Adipocyte (in vitro differentiated cells): ENCODE data around the gene EML1.

Experiments
- DNase-seq: peaks from one replicate; pipeline ENCODE4 v3.0.0-alpha.2; 2015; ENCODE audit warnings: low read depth
- H3K27me3 ChIP-seq: replicated peaks from 2 replicates; pipeline ENCODE4 v1.7.0; 2013; ENCODE audit warnings: mild to moderate bottlenecking, low read length, moderate library complexity; ENCODE audit not compliant: control insufficient read depth, insufficient read depth
- H3K36me3 ChIP-seq: 2 replicates; pipeline ENCODE4 v1.7.0; 2013; ENCODE audit warnings: low read length, mild to moderate bottlenecking, moderate library complexity; ENCODE audit not compliant: control insufficient read depth, insufficient read depth, severe bottlenecking
- H3K4me1 ChIP-seq: 2 replicates; pipeline ENCODE4 v1.7.0; 2013; ENCODE audit warnings: mild to moderate bottlenecking, low read length, moderate library complexity; ENCODE audit not compliant: control insufficient read depth, insufficient read depth
- H3K4me3 ChIP-seq: 2 replicates; pipeline ENCODE4 v1.7.0; 2013; ENCODE audit warnings: mild to moderate bottlenecking, low read length, moderate library complexity
- H3K9ac ChIP-seq: 2 replicates; pipeline ENCODE4 v1.7.0; 2013; ENCODE audit warnings: mild to moderate bottlenecking, low read length, moderate library complexity
- H3K9me3 ChIP-seq: 2 replicates; pipeline ENCODE4 v1.7.0; 2013; ENCODE audit warnings: mild to moderate bottlenecking, low read length, moderate library complexity; ENCODE audit not compliant: control insufficient read depth

Gene EML1

GRCh38 chr14:99950181-99950580 is 157.0 kb downstream of the EML1 start:
- Histone ChIP-seq H3K9ac (no peak overlapping the region), H3K27me3 (peaks cover 18% of the 10 kb centered on the region), H3K9me3 (no peaks in the 10 kb centered on the region), H3K4me3 (no peak overlapping the region), H3K4me1 (peaks cover 5% of the 10 kb centered on the region), H3K36me3 (no peaks in the 10 kb centered on the region)
- DNase-seq = no peak

- DNase-seq = no peak
- H3K36me3 ChIP-seq = no peaks in the 10 kb centered on the region
- no peak overlapping the region for H3K4me3 ChIP-seq
- no peak overlapping the region for H3K9ac ChIP-seq
- H3K27me3 ChIP-seq = peaks cover 18% of the 10 kb centered on the region
- H3K4me1 ChIP-seq = peaks cover 5% of the 10 kb centered on the region
- H3K9me3 ChIP-seq = no peaks in the 10 kb centered on the region
Observed at GRCh38 chr14:99951085-99951484, 157.9 kb downstream of the EML1 start.

- Histone ChIP-seq H3K27me3 (peaks cover 18% of the 10 kb centered on the region), H3K9ac (no peak overlapping the region), H3K36me3 (no peaks in the 10 kb centered on the region), H3K4me1 (peaks cover 5% of the 10 kb centered on the region), H3K4me3 (no peak overlapping the region), H3K9me3 (no peaks in the 10 kb centered on the region)
- DNase-seq = no peak
Observed at GRCh38 chr14:99952039-99952438, 158.8 kb downstream of the EML1 start.

GRCh38 chr14:99952453-99952852 is 159.2 kb downstream of the EML1 start:
- Histone ChIP-seq H3K27me3 (peaks cover 18% of the 10 kb centered on the region), H3K4me3 (no peak overlapping the region), H3K9me3 (no peaks in the 10 kb centered on the region), H3K36me3 (no peaks in the 10 kb centered on the region), H3K9ac (no peak overlapping the region), H3K4me1 (peaks cover 2% of the 10 kb centered on the region)
- DNase-seq = no peak

- no peaks in the 10 kb centered on the region for H3K36me3 ChIP-seq
- H3K9me3 ChIP-seq = no peaks in the 10 kb centered on the region
- no peak overlapping the region for H3K4me3 ChIP-seq
- H3K4me1 ChIP-seq = no peaks in the 10 kb centered on the region
- H3K9ac ChIP-seq = no peak overlapping the region
- peaks cover 25% of the 10 kb centered on the region for H3K27me3 ChIP-seq
- no peak for DNase-seq
Observed at GRCh38 chr14:99955826-99956455, 162.7 kb downstream of the EML1 start.

- Histone ChIP-seq H3K36me3 (no peaks in the 10 kb centered on the region), H3K9me3 (no peaks in the 10 kb centered on the region), H3K4me1 (no peaks in the 10 kb centered on the region), H3K4me3 (no peak overlapping the region), H3K9ac (no peak overlapping the region), H3K27me3 (peaks cover 16% of the 10 kb centered on the region)
- no peak for DNase-seq
Observed at GRCh38 chr14:99958380-99958779, 165.2 kb downstream of the EML1 start.

GRCh38 chr14:99961826-99962518 is 168.8 kb downstream of the EML1 start:
- Histone ChIP-seq H3K9ac (no peak overlapping the region), H3K4me1 (no peaks in the 10 kb centered on the region), H3K36me3 (no peaks in the 10 kb centered on the region), H3K9me3 (no peaks in the 10 kb centered on the region), H3K27me3 (peaks cover 9% of the 10 kb centered on the region), H3K4me3 (no peak overlapping the region)
- DNase-seq = no peak

GRCh38 chr14:99964979-99965378 is 171.8 kb downstream of the EML1 start:
- Histone ChIP-seq H3K27me3 (peaks cover 7% of the 10 kb centered on the region), H3K9ac (no peak overlapping the region), H3K4me3 (no peak overlapping the region), H3K4me1 (peaks cover 13% of the 10 kb centered on the region), H3K36me3 (no peaks in the 10 kb centered on the region), H3K9me3 (no peaks in the 10 kb centered on the region)
- DNase-seq = no peak

- Histone ChIP-seq H3K9ac (no peak overlapping the region), H3K4me1 (peaks cover 13% of the 10 kb centered on the region), H3K27me3 (no peaks in the 10 kb centered on the region), H3K4me3 (no peak overlapping the region), H3K36me3 (no peaks in the 10 kb centered on the region), H3K9me3 (no peaks in the 10 kb centered on the region)
- DNase-seq = no peak
Observed at GRCh38 chr14:99966037-99966835, 173.0 kb downstream of the EML1 start.

GRCh38 chr14:99966912-99967311 is 173.7 kb downstream of the EML1 start:
- Histone ChIP-seq H3K36me3 (no peaks in the 10 kb centered on the region), H3K9me3 (no peaks in the 10 kb centered on the region), H3K4me3 (no peak overlapping the region), H3K27me3 (no peaks in the 10 kb centered on the region), H3K4me1 (peaks cover 13% of the 10 kb centered on the region), H3K9ac (no peak overlapping the region)
- DNase-seq = no peak

GRCh38 chr14:99968191-99968920 is 175.1 kb downstream of the EML1 start:
- Histone ChIP-seq H3K27me3 (no peaks in the 10 kb centered on the region), H3K9me3 (no peaks in the 10 kb centered on the region), H3K4me1 (peaks cover 20% of the 10 kb centered on the region), H3K4me3 (peak overlapping the region; percentile 19), H3K9ac (no peak overlapping the region), H3K36me3 (no peaks in the 10 kb centered on the region)
- DNase-seq = peak; percentile 88
